ACC112 (cell line): ENCODE measurements around the gene RPS5.

Source experiments
- H2AFZ ChIP-seq: fragments of 200-600 bp; sonication (generic); one replicate; pipeline ENCODE4 v1.6.0; 2017; ENCODE audit warnings: antibody characterized with exemption, low read length; ENCODE audit not compliant: unreplicated experiment
- H3K27ac ChIP-seq: fragments of 200-600 bp; sonication (generic); 2 replicates; pipeline ENCODE4 v1.5.1; 2014; ENCODE audit warnings: low read depth, mild to moderate bottlenecking, antibody characterized with exemption, low read length, moderate library complexity
- H3K27me3 ChIP-seq: fragments of 200-600 bp; sonication (generic); 2 replicates; pipeline ENCODE4 v1.6.1; 2014; ENCODE audit warnings: mild to moderate bottlenecking, antibody characterized with exemption, low read length, moderate library complexity, mixed read lengths; ENCODE audit not compliant: insufficient read depth
- H3K36me3 ChIP-seq: fragments of 200-600 bp; sonication (generic); 2 replicates; pipeline ENCODE4 v1.6.1; 2016; ENCODE audit warnings: mild to moderate bottlenecking, antibody characterized with exemption, low read length, moderate library complexity, mixed read lengths; ENCODE audit not compliant: insufficient read depth
- H3K4me1 ChIP-seq: fragments of 200-600 bp; sonication (generic); one replicate; pipeline ENCODE4 v1.6.1; 2016; ENCODE audit warnings: low read length, mixed read lengths; ENCODE audit not compliant: insufficient read depth, unreplicated experiment, control insufficient read depth
- H3K4me3 ChIP-seq: fragments of 200-600 bp; sonication (generic); 2 replicates; pipeline ENCODE4 v1.5.1; 2014; ENCODE audit warnings: mild to moderate bottlenecking, low read depth, low read length
- H3K79me2 ChIP-seq: fragments of 200-600 bp; sonication (generic); one replicate; pipeline ENCODE4 v1.6.0; 2016; ENCODE audit warnings: low read length; ENCODE audit not compliant: control insufficient read depth, unreplicated experiment, insufficient read depth

The RPS5 gene

GRCh38 chr19:58392945-58393724 is 6.1 kb downstream of the RPS5 start:
- H3K4me1 ChIP-seq, result no peaks in the 10 kb centered on the region
- no peaks in the 10 kb centered on the region for H3K27me3 ChIP-seq
- H3K79me2 ChIP-seq, result peaks cover 26% of the 10 kb centered on the region
- no peak overlapping the region for H3K4me3 ChIP-seq
- no peak overlapping the region for H2AFZ ChIP-seq
- peaks cover 8% of the 10 kb centered on the region; the same call in 1 of the 2 replicates for H3K36me3 ChIP-seq
- H3K27ac ChIP-seq, result no peak overlapping the region

DNA sequence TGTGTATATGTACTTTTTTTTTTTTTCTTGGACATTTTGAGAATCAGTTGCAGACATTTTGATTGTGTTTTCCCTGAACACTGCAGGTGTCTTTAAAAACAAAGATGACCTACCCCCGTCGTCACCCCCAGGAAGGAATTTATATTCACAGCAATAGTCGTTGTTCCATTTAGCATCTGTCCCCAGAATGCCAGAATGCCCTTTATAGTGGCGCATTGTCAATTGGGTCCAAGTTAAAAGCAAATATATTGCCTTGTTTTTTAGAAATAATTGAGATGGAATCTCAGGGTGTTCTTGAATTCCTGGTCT is 6.6 kb downstream of the RPS5 start:
- Histone ChIP-seq H2AFZ (no peak overlapping the region), H3K27ac (no peak overlapping the region), H3K79me2 (peaks cover 22% of the 10 kb centered on the region), H3K27me3 (no peaks in the 10 kb centered on the region), H3K36me3 (peaks cover 8% of the 10 kb centered on the region; the same call in 1 of the 2 replicates), H3K4me3 (no peak overlapping the region), H3K4me1 (no peaks in the 10 kb centered on the region)

DNA sequence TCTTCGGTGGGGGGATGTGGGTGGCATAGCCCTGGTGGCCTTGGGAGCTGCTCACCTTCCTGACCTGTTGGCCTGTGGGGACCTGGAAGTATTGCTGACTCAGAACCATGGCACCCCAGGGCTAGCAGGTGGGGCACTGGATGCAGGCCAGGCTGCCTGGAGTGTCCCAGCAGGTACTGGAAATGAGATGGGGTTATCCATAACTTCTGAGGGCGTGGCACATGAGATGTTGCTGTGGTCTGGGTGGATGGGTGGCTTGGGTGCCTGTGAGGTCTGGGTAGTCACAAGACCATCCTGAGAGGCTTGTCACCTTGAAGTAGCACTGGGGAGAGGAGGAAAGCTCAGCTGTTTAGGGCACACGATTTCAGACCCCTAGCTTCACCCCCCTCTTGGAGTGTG is 7.8 kb downstream of the RPS5 start:
- Histone ChIP-seq H3K36me3 (0 out of 2 replicates have a peak, but pooled peaks cover 8% of the 10 kb centered on the region), H3K4me1 (no peaks in the 10 kb centered on the region), H3K79me2 (peaks cover 15% of the 10 kb centered on the region), H3K27me3 (no peaks in the 10 kb centered on the region), H3K27ac (no peak overlapping the region), H2AFZ (no peak overlapping the region), H3K4me3 (no peak overlapping the region)

GRCh38 chr19:58395220-58395978 is 8.3 kb downstream of the RPS5 start, which contains the start of gene RNF225:
TSS of gene RNF225 (plus strand) at chr19:58395656. CDS start at chr19:58396090, 434 bp downstream.
- no peaks in the 10 kb centered on the region for H3K4me1 ChIP-seq
- no peak within 1 kb of the TSS for H3K27ac ChIP-seq
- H3K4me3 ChIP-seq, result no peak within 1 kb of the TSS

GRCh38 chr19:58395979-58396627 is 9.0 kb downstream of the RPS5 start:
- Histone ChIP-seq H3K27me3 (no peaks in the 10 kb centered on the region), H2AFZ (no peak overlapping the region), H3K4me1 (no peaks in the 10 kb centered on the region), H3K36me3 (0 out of 2 replicates have a peak, but pooled peaks cover 3% of the 10 kb centered on the region), H3K4me3 (no peak overlapping the region), H3K79me2 (peaks cover 5% of the 10 kb centered on the region), H3K27ac (no peak overlapping the region)

More at GRCh38 chr19:58395220-58395978, 8.3 kb downstream of the RPS5 start, which contains the start of gene RNF225:
- Histone ChIP-seq H3K27me3 (no peaks in the 10 kb centered on the region), H3K79me2 (peaks cover 11% of the 10 kb centered on the region), H3K36me3 (0 out of 2 replicates have a peak, but pooled peaks cover 8% of the 10 kb centered on the region), H2AFZ (no peak within 1 kb of the TSS)

DNA sequence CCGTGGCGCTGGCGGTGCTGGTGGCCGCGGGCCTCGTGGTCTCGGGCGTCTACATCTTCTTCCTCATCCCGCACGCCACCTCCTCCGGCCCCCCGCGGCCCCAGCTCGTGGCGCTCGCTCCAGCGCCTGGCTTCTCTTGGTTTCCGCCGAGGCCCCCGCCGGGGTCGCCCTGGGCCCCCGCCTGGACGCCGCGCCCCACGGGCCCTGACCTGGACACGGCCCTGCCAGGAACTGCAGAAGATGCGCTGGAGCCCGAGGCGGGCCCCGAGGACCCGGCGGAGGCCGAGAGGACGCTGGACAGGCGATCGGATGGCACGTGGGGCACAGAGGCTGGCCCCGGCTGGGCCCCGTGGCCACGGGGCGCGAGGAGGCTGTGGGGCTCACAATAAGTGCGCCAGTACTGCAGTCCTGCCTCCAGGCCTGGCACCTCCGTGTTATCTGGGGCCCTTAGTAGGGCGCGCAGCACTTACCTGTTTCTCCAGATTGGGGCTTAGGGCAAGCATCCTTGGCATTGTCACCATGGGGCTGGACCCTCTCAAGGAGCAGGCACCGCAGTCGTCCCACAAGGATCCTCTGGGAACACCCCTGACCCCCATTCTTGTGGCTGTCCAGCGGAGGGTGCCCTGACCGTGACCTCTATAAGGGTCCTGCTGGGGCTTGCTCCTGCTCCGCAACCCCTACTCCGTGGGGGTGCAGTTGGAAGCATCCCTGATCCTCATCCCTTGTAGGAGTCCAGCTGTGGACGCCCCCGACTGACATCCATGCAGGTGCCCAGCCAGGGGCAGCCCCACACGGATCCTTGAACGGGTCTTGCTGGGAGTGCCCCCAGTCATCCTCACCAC is 9.8 kb downstream of the RPS5 start:
- H3K27ac ChIP-seq, result no peak overlapping the region
- H3K4me1 ChIP-seq, result peaks cover under 1% of the 10 kb centered on the region
- H2AFZ ChIP-seq, result no peak overlapping the region
- H3K27me3 ChIP-seq, result no peaks in the 10 kb centered on the region
- no peak overlapping the region for H3K4me3 ChIP-seq
- H3K36me3 ChIP-seq, result 0 out of 2 replicates have a peak, but pooled peaks cover 3% of the 10 kb centered on the region
- peaks cover 4% of the 10 kb centered on the region for H3K79me2 ChIP-seq

GRCh38 chr19:58397533-58398037 is 10.5 kb downstream of the RPS5 start:
- no peak overlapping the region for H3K4me3 ChIP-seq
- H3K79me2 ChIP-seq, result peaks cover under 1% of the 10 kb centered on the region
- 0 out of 2 replicates have a peak, but pooled peaks cover 3% of the 10 kb centered on the region for H3K36me3 ChIP-seq
- H3K27ac ChIP-seq, result no peak overlapping the region
- no peaks in the 10 kb centered on the region for H3K27me3 ChIP-seq
- H2AFZ ChIP-seq, result no peak overlapping the region
- H3K4me1 ChIP-seq, result peaks cover 4% of the 10 kb centered on the region

- 0 out of 2 replicates have a peak, but pooled peaks cover 3% of the 10 kb centered on the region for H3K36me3 ChIP-seq
- H3K27me3 ChIP-seq, result no peaks in the 10 kb centered on the region
- H3K4me3 ChIP-seq, result no peak overlapping the region
- H3K79me2 ChIP-seq, result no peaks in the 10 kb centered on the region
- peaks cover 4% of the 10 kb centered on the region for H3K4me1 ChIP-seq
- H3K27ac ChIP-seq, result no peak overlapping the region
- H2AFZ ChIP-seq, result no peak overlapping the region
These were observed 11.0 kb downstream of the RPS5 start for GRCh38 chr19:58398087-58398486.

DNA sequence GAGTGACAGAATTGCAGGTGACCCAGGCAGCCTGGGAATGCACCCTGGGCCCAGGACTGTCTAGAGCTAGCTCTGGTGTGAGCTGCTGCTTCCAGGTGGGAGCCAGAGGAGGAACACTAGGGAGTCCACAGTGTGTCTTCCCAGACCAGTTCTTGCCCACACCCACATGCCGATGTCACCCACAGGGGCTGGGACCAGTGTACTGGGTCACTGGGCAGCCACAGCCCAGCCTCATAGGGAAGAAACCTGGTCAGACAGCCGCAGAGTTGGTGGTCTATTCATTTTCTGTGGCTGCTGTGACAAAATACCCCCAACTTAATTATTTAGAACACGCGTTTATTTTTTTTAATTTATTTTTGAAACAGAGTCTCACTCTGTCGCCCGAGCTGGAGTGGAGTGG is 11.5 kb downstream of the RPS5 start:
- H3K27me3 ChIP-seq, result no peaks in the 10 kb centered on the region
- peaks cover 4% of the 10 kb centered on the region for H3K4me1 ChIP-seq
- 0 out of 2 replicates have a peak, but pooled peaks cover 3% of the 10 kb centered on the region for H3K36me3 ChIP-seq
- no peak overlapping the region for H3K4me3 ChIP-seq
- H3K27ac ChIP-seq, result no peak overlapping the region
- H2AFZ ChIP-seq, result no peak overlapping the region
- H3K79me2 ChIP-seq, result no peaks in the 10 kb centered on the region
